HG02571 (cell line): ENCODE data around the gene MAP2K6.

Source experiments
- ATAC-seq: cut with Tn5 transposase; IDR thresholded peaks from one replicate; pipeline ENCODE4 v1.9.1; 2021; ENCODE audit warnings: mild to moderate bottlenecking, moderate library complexity; ENCODE audit not compliant: unreplicated experiment

MAP2K6 gene

DNA sequence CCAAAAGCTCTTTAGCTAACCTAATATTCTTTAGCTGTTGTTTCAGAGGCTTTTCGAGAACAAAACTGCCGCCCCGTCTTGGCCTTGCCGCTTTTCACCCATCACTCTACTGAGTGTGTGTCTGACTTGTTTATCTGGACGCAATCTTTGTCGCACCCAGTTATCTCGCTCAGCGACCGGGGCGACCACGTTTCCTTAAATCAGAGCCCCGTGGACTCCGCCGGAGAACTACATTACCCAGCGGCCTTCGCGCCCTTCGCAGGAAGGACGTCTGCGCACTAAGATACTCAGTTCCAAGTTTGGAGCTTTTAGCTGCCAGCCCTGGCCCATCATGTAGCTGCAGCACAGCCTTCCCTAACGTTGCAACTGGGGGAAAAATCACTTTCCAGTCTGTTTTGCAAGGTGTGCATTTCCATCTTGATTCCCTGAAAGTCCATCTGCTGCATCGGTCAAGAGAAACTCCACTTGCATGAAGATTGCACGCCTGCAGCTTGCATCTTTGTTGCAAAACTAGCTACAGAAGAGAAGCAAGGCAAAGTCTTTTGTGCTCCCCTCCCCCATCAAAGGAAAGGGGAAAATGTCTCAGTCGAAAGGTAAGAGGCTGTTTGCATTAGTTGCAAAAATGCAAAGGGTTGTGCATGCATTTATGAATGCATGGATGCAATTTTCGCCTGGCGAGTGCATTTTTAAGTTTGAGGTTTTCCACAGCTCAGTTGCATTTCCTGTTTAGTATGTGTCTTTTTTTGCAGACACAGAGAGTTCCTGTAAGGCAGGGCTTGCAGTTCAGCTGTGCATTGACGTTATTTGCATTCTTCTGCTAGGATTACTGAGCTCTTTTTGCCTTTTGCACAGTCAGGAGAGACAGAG lies at the start of gene MAP2K6:
MAP2K6 (plus strand) TSS at position 290 of the 867 bp plus-strand sequence; CDS start at position 578, 288 bp downstream.
- ATAC-seq = peak; percentile 96

DNA sequence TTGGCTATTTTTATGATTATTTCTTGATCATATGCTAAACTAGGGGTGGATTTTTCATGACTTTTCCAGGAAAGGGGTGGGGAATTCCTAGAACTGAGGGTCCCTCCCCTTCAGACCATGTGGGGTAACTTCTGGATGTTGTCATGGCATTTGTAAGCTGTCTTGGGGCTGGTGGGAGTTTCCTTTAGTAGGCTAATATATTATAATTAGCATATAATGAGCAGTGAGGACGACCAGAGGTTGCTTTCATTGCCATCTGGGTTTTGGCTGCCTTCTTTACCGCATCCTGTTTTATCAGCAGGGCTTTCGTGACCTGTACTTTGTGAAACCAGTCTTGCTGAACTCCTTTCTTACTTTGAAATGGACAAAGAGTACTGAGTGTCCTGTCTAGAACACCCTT lies 47.2 kb upstream of the MAP2K6 start:
- no peak for ATAC-seq

DNA sequence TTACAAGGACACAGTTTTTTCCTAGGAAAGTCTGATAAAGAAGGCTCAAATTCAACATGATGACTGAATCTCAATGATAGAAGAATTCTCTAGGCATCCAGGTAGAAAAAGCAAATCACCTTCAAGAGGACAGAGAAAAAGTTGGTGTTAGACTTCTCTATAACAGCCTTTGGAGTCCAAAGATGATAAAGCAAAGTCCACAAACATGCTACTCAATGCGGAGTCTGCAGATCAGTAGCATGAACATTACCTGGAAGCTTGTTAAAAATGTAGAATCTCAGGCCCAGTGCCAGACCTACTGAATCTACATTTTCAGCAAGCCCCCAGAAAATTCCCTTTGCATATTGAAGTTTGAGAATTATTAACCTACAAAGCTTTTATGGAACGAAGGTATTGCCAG lies 41.4 kb upstream of the MAP2K6 start:
- ATAC-seq = no peak

DNA sequence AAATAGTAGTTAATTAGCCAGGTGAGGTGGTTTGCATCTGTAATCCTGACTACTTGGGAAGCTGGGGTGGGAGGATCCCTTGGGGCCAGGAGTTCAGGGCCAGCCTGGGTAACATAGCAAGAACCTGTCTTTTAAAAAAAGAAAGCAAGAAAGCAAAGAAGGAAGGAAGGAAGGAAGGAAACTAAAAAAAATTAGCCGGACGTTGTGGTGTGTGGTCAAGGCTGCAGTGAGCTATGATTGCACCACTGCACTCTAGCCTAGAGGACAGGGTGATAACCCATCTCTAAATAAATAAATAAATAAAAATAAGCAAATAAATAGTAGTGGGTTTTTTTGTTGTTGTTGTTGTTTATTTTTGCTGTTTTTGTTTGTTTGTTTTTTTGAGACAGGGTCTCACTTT lies 39.3 kb upstream of the MAP2K6 start:
- no peak for ATAC-seq

DNA sequence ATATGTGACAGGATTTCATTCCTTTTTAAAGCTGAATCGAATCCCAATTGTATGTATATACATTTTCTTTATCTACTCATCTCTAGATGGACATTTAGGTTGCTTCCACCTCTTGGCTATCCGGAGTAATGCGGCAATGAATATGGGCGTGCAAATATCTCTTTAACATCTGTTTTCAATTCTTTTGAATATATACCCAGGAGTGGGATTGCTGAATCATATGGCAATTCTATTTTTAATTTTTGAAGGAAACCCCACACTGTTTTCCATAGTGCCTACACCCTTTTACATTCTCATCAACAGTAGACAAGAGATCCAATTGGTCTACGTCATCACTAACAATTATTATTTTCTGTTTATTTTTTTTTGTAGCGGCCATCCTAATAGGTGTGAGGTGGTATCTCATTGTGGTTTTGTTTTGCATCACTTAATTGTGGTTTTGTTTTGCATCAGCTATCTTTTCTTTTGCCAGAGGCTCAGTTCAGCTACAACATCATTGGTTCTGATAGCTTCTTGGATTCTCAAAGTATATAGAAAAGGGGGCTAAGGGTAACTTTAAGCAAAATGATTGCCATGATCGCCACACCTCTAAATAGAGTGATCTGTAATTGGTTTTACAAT lies 25.6 kb upstream of the MAP2K6 start:
- ATAC-seq = no peak

DNA sequence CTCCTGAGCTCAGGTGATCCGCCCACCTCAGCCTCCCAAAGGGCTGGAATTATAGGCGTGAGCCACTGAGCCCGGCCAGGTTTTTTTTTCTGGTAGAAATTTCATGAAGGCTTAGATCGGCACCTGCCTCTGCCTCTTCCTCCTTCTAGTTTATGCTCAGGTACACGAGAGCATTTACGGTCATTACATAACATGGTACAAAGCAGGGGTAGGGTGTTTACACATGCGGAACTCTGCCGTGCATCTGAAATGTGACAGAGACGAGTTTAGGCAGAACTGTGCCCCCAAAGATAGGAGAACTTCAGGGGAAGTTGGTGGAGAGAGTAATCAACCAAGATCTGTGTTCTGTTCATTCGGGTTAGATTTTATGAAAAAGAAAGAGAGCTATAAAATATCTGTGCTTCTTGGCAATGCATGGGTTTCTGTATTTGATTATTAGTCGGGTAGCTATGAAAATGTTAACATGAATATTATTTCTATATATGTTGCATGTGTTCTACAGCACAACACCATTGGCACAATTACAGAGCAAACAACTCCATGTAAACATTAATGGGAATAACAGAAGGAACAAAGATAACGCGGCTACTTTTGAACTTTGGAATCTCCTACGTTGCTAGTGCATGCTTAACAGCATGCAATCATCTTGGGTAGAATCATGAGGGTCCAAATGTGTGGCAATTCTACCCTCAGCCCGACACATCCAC lies 23.5 kb upstream of the MAP2K6 start:
- ATAC-seq = no peak

DNA sequence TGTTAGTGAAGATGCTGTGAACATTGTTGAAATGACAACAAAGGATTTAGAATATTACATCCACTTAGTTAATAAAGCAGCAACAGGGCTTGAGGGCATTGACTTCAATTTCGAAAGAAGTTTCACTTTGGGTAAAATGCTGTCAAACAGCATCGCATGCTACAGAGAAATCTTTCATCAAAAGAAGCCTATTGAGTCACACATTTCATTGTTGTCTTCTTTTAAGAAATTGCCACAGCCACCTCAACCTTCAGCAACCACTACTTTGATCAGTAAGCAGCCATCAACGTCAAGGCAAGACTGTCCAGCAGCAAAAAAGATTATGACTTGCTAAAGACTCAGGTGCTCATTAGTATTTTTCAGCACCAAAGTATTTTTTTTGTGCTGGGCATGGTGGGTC lies 13.2 kb upstream of the MAP2K6 start:
- ATAC-seq = no peak

DNA sequence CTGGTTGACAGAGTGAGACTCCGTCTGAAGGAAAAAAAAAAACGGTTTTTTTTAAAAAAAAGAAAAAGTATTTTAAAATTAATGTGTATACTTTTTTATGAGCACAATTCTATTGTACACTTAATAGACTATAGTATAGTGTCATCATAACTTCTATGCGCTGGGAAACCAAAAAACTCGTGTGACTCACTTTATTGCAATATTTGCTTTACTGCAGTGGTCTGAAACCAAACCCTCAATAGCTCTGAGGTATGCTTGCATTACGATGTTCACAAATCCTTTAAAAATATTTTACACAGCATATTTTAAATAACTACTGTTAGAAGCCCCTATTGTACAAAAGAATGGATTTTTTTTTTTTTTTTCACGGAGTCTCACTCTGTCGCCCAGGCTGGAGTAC lies 12.4 kb upstream of the MAP2K6 start:
- ATAC-seq = no peak

DNA sequence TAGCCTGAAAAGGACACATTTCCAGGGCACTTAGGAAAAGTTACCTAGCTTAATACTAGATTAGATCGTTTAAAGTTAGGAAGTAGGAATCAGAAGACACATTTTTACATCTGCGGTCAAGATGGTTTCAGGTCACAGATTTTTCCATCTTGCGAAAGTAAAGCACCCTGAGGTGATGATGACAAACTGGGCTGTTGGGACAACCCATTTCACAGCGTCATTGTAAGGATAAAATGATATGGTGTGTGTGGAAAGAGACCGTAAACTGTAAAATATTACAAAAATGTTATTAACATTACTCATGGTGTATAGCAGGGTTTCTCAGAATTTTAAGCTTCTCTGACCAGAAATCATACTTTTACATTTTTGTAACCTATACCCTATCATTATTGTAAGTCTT lies 10.1 kb upstream of the MAP2K6 start:
- ATAC-seq = no peak

DNA sequence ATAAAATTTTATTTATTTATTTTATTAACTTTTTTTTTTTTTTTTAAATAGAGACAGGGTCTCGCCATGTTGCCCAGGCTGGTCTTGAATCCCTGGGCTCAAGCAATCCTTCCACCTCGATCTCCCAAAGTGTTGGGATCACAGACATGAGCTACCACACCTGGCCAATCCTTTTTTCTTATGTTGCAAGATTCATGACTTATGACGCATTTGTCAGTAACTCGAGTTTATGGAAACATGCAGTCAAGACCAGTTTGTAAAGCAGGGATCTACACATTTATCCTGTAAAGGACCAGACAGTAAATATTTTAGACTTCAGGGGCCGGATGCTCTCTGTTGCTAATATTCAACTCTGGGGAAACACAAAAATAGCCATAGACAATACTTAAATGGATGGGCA lies 9.4 kb upstream of the MAP2K6 start:
- no peak for ATAC-seq

DNA sequence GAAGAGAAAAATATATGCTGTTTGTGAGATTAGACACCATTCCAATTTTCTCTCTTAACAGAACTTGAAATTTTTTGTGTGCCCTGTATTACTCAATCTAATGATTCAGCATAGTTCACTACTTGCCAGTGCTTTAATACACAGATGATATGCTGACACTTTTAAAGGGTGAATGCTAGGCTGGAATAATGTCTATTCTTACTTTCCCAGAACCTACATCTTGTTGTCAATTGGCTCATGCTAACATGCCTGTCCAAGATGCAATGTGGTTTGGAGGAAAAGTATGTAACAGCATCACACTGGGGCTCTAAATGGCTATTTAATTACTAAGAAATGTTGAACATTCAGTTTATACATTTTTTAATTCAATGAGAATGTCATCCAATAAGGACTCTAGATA lies 7.6 kb upstream of the MAP2K6 start:
- no peak for ATAC-seq

DNA sequence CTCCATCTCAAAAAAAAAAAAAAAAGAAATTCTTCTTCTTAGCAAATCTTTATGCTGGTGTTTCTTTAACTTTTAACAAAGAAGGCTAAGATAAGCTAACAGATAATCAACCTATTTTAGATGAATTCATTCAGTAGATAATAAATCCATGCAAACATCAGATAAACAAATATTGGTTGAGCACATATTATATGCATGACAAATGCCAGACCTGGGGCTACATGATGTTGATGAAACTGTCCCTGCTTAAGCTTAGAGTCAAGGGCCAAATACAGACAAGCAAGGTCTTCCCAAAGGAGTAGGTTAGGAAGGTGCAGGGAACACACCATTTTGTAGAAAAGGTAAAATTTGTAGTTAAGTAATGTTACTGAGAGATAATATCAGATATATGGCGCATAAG lies 6.7 kb upstream of the MAP2K6 start:
- ATAC-seq = no peak

DNA sequence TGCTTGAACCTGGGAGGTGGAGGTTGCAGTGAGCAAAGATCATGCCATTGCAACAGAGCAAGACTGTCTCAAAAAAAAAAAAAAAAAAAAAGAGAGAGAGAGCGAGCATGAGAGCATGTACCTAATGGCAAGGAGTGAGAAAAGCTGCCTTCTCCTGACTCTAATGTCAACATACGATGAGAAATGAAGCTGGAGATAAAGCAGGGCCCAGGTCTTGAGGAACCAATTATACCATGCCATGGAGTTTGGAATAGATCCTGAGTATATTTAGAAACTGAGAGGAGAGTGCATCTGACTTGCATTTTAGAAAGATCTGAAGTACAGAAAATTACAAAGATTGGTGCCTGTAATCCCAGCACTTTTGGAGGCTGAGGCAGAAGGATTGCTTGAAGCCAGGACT lies 3.8 kb upstream of the MAP2K6 start:
- no peak for ATAC-seq

DNA sequence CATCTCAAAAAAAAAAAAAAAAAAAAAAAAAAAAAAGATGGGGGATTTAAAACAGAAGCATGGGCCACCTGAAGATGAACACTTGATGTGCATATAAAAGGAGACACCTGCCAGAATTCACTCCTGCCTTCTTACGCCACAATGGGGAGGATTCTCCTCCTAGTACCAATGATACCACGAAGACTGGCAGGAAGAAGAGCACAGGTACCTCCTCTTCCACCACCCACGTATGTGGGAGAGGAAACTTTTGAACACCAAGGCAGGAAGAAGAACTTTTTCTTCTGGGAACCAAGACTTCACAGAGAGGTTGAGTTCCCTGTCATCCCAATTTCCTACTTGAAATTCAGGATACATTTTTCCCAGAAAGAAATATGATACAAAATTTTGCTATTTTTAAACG lies 2.7 kb upstream of the MAP2K6 start:
- ATAC-seq = no peak

DNA sequence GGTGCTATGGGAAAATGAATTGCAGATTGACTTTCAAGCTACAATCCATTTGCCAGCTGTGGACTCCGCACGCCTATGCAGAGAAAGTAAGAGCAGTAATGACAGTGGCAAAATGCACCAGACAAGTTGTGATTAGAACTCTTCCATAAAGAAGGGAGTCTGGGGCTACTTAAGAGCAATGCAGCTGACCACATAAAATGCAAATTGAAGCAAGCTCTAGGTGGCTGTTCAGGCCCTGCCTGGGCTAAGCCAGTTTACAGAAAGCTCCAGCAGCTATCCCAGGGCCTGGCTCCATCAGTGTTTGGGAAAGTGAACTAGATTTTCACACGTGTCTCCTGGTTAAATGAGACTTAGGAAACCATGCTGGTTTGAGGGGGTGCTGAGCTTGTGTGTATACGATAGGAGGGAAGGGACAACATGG lies 2.2 kb upstream of the MAP2K6 start:
- ATAC-seq = no peak

DNA sequence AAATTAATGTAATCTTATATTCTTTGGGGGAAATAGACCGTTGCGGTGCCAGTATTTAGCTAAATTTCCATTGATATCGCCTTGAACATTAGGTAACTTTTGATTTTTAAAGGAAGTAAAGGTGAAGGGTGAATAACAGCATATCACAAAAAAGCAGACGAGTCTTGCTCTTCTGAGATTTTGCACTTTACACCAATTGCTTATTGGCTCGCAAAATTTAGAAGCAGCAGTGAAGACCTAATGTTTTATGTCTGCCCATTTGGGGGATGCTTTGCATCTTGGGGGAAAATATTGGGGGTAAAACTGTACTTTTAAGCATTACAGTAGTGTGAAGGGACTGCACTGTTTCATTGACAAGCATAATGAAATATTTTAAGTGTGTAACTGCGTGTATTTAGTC lies 934 bp downstream of the MAP2K6 start:
- no peak for ATAC-seq

DNA sequence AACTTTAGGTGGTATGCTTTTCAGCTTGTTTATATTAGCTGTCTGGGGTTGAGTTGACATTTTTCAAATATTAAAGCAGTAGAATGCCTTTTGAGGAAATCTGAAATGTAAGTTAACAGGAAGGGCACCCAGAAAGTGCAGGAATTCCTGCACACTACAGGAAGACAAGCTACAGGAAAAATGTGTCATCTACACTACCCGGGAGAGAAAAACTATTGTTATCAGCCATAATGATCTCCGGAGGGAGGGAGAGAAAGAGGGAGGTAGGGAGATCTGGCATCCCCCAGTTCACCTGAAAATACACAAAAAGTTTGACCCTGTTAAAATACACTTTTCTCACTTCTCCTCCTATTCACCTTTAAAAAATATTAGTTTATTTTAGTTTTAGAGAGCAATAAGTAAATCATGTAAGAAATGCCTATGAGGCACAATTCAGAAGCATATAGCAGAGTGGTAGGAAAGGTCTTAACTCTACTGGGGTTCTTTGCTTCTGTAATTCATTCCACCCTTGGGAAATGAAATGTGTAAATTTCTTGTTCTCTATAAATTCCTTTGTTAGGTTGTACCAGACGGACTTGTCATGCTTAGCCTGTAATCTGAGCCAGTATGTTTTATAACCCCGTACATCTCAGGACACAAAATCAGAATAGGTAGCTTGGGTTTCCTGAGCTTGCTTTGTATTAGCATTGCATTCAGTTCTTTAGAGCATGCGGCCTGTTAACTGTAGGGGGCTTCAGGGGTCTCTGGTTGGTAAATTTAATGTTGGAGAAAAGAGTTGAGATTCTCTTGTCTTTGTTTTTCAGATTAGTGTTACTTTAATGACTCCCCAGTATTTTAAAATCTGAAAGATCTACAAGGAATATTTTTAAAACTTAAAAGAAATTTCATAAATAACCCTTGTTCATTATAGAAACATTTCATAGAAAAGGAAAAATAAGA lies 3.3 kb downstream of the MAP2K6 start:
- ATAC-seq = no peak

DNA sequence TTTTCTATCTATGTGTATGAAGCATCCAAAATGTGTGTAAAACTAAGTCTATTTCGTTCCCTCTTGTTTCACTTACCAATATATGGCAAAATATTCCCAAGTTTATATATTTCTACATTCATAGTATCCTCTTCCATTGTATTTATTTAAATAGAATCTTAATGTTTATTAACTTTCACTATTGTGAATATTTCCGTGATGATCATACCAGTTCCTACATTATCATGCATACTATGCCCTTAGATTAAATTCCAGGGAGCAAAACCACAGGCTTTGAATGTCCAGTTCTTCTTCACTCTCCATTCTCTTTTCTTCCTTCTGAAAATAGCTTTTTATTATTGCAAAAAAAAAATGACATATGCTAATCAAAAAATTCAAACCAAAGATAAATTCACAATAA lies 4.0 kb downstream of the MAP2K6 start:
- ATAC-seq = no peak

DNA sequence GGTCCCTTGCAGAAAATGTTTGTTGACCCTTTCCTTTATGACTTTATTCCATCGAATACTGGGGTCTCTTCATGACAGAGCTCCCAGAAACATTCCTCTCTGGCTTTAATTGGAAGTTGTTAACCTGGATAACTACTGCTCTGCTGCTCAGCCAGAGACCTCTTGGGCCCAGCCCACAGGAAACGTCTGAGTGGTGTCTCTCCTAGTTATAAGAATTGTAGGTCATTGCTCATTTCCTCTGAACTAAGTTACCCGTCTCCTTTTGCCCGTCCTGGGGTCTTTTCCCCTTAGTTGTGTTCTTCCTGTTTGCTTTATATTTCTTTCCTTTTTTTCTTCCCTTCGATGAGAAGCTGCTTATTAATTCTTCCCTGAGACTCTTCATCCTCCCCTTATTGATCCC lies 9.0 kb downstream of the MAP2K6 start:
- no peak for ATAC-seq

DNA sequence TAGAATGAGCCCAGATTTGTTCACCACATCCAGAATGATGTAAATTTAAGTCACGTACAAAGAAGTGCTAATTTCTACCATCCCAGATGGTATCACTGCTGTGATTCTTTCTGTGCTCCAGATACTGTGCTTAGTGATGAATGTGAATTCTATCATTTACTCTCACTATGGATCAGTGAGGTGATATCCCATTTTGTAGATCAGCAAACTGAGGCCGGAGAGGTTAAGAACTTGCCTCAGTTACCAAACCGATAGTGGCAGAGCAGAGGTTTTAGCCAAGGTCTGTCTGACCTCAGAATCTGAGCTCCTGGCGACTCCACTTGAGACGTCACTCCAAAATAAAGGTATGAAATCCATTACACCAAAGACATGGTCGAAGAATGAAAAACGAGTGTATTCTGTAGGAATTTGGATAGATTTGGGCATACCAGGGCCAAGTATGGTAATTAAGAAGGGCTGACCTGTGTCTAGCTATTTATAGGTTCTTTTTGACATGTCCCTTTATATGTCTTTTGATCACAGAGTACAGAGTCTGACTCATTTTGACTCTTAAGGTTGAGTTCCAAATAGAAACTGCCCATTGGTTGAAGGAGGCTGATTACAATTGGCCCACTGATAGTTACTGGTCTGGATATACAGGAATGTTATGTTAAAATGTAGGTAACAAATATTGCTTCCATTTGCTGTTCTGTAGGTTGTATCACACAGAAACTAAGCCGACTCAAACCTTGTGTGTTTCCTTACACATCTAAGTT lies 10.0 kb downstream of the MAP2K6 start:
- no peak for ATAC-seq
